Measurements from ENCODE around the gene SPOCD1.

The SPOCD1 gene

GRCh38 chr1:31799895-31800673, 15.7 kb downstream of the SPOCD1 start:
- no peak for TF ChIP-seq ZNF274 (IDR thresholded peaks at IDR 0.05; ENCODE audit: low read depth, low read length)

DNA sequence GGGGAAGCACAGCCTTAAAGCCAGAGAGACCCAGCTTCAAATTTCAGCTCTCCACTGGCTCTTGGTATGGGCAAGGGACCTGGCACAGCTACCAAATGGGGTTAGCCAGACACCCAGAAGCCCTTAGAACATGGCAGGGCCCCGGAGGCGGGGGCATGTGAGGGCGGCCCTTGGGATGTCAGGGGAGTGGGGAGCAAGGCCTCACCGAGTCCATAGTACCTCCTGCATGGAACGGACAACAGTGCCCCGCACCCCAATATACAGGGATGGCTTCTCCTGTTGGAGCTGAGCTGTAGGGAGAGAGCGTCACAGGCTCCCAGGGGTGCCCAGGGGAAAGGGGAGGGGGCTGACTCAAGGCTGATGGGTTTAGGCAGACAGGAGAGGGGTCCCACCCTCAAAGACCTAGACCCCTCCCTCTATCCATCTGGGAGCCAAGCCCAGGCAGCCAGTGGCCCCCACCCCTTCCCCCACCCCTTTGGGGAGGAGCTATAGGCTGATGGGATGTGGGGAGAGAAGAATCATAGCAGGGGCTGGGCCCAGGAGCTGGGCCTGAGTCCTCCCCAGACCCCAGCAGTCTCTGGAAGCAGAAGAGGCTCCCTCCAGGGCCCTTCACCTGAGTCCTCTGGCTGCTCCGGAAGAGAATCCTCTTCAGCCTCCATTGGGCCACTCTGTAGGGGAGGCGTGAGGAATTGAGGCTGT, 16.5 kb downstream of the SPOCD1 start:
- no peak for TF ChIP-seq ZNF274 (IDR thresholded peaks at IDR 0.05; ENCODE audit: low read depth, low read length)

More at GRCh38 chr1:31799895-31800673, 15.7 kb downstream of the SPOCD1 start:
- H3K4me3 ChIP-seq (ENCODE audit: low read length) = no peak overlapping the region

GRCh38 chr1:31798433-31799195, 17.2 kb downstream of the SPOCD1 start:
- no peak overlapping the region for H3K4me3 ChIP-seq (ENCODE audit: low read length)
- no peak for TF ChIP-seq ZNF274 (IDR thresholded peaks at IDR 0.05; ENCODE audit: low read depth, low read length)

More for the DNA sequence above, 16.5 kb downstream of the SPOCD1 start:
- no peak overlapping the region for H3K4me3 ChIP-seq (ENCODE audit: low read length)

- H3K4me3 ChIP-seq (ENCODE audit: low read length) = no peak overlapping the region
- TF ChIP-seq ZNF274 (IDR thresholded peaks at IDR 0.05; ENCODE audit: low read depth, low read length) = no peak
Measured at GRCh38 chr1:31798086-31798432, 17.8 kb downstream of the SPOCD1 start.

GRCh38 chr1:31797216-31797615, 18.6 kb downstream of the SPOCD1 start:
- no peak overlapping the region for H3K4me3 ChIP-seq (ENCODE audit: low read length)
- TF ChIP-seq ZNF274 (IDR thresholded peaks at IDR 0.05; ENCODE audit: low read depth, low read length) = no peak

DNA sequence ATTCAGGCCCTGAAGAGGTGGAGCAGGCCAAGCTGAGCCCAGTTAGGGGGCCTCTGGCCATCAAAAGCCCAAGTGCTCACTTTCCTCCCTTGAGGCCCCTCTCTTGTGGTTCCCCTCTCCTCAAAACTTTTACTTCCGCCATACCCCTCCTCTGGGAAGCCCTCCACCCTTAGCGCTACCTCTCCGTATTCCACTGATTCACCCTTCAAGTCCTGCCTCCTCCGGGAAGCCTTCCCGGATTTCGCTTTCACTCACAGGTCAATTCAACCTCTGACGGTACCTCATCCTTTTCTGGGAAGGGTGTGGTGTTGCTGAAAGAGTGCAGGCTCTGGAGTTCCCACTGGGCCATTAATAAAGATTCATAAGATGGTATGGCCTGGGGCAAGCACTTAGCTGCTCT, 19.1 kb downstream of the SPOCD1 start:
- no peak overlapping the region for H3K4me3 ChIP-seq (ENCODE audit: low read length)
- TF ChIP-seq ZNF274 (IDR thresholded peaks at IDR 0.05; ENCODE audit: low read depth, low read length) = no peak

DNA sequence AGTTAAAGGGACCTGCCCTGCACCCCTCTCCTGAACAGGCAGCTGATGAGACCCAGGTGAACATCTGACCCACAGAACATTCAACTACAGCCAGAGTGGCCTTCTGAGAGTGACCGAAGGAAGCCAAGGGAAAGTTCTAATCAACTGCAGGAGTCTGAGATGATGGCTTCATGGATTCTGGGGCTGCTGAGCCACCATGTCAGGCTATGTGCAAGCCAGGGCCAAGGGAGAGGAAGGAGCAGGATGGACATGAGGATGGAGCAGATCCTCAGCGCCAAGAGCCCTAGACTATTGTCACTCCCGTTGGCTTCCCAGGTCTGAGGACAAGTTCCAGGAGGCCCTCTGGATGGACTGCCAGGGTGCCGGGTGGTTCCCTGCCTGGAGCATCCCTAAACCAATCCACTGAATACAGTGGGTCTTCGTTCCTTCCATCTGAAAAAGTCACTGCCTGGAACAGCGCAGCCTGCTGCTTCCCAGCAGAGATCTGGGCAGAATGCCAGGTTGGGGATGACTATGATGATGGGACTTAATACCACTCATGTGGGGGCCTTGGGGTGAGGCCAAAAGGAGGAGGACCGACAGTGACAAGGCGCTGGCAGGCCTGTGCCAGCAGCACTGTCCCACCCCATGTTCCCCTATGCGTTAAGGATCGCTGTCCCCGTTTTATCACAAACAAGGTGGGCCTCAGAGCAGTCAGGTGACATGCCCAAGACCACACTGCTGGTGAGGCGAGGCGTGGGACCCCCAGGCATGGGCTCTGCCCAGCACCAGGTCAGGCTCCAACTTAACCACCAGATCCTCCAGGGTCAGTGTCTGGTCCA, 19.8 kb downstream of the SPOCD1 start:
- TF ChIP-seq ZNF274 (IDR thresholded peaks at IDR 0.05; ENCODE audit: low read depth, low read length) = no peak
- H3K4me3 ChIP-seq (ENCODE audit: low read length) = no peak overlapping the region

- no peak overlapping the region for H3K4me3 ChIP-seq (ENCODE audit: low read length)
- no peak for TF ChIP-seq ZNF274 (IDR thresholded peaks at IDR 0.05; ENCODE audit: low read depth, low read length)
Measured at GRCh38 chr1:31795096-31795675, 20.6 kb downstream of the SPOCD1 start.

GRCh38 chr1:31793586-31794285, 22.1 kb downstream of the SPOCD1 start:
- no peak overlapping the region for H3K4me3 ChIP-seq (ENCODE audit: low read length)
- no peak for TF ChIP-seq ZNF274 (IDR thresholded peaks at IDR 0.05; ENCODE audit: low read depth, low read length)

- H3K4me3 ChIP-seq (ENCODE audit: low read length) = no peak overlapping the region
- TF ChIP-seq ZNF274 (IDR thresholded peaks at IDR 0.05; ENCODE audit: low read depth, low read length) = no peak
Measured at GRCh38 chr1:31793086-31793485, 22.7 kb downstream of the SPOCD1 start.

DNA sequence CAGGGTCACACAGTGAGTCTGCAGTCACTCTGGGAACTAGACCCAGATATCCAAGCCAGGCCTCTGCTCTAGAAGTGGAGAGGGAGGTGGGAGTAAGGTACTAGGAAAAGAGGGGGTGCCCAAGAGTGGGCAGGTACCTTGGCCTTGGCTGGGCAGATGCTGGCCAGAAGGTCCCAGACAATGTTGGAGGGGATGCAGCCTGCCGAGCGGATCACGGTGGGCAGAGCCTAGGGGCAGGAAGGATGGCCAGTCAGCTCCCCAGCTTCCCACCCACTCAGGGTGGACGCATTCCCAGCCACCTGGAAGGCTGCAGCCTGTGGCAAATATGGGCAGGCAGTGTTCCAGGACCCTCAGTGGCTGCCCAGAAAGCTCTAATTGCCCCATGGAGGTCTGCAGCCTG, 23.3 kb downstream of the SPOCD1 start:
- no peak for TF ChIP-seq ZNF274 (IDR thresholded peaks at IDR 0.05; ENCODE audit: low read depth, low read length)
- no peak overlapping the region for H3K4me3 ChIP-seq (ENCODE audit: low read length)

- no peak for TF ChIP-seq ZNF274 (IDR thresholded peaks at IDR 0.05; ENCODE audit: low read depth, low read length)
- H3K4me3 ChIP-seq (ENCODE audit: low read length) = no peak overlapping the region
Measured at GRCh38 chr1:31792116-31792515, 23.7 kb downstream of the SPOCD1 start.

Data from GM08714 (cell line).